ENCODE data around the gene P2RX7.

The P2RX7 gene

GRCh38 chr12:121132601-121133481 lies at the start of gene P2RX7:
TSS of gene P2RX7 (plus strand) at chr12:121132876. CDS start at chr12:121132971, 95 bp downstream.
- Histone ChIP-seq H3K27me3 (ENCODE audit: control insufficient read depth in 1 of 2, insufficient read depth in 2 of 2, low read length in 2 of 2) (no peaks in the 10 kb centered on the region), H3K27ac (ENCODE audit: low read depth, low read length) (no peak within 1 kb of the TSS), H3K4me1 (ENCODE audit: control insufficient read depth in 1 of 2, insufficient read depth in 2 of 2, low read length in 2 of 2) (peaks cover 3 to 12% of the 10 kb centered on the region in 2 donors), H3K36me3 (ENCODE audit: control insufficient read depth in 1 of 2, insufficient read depth in 2 of 2, low read length in 2 of 2) (no peaks in the 10 kb centered on the region), H3K9ac (ENCODE audit: low read depth in 1 of 2, low read length in 2 of 2) (peak within 1 kb of the TSS; percentile 36 to 52), H3K4me3 (ENCODE audit: low read depth in 1 of 2, low read length in 2 of 2) (peak within 1 kb of the TSS; percentile 64 to 65), H3K9me3 (ENCODE audit: control insufficient read depth in 1 of 2, low read length in 2 of 2) (no peaks in the 10 kb centered on the region)

GRCh38 chr12:121084229-121084628 lies 48.4 kb upstream of the P2RX7 start:
- H3K36me3 ChIP-seq (ENCODE audit: control insufficient read depth in 1 of 2, insufficient read depth in 2 of 2, low read length in 2 of 2) = no peaks in the 10 kb centered on the region

GRCh38 chr12:121085069-121085468 lies 47.6 kb upstream of the P2RX7 start:
- Histone ChIP-seq H3K4me3 (ENCODE audit: low read depth in 1 of 2, low read length in 2 of 2) (no peak overlapping the region), H3K27ac (ENCODE audit: low read depth, low read length) (no peak overlapping the region), H3K4me1 (ENCODE audit: control insufficient read depth in 1 of 2, insufficient read depth in 2 of 2, low read length in 2 of 2) (peaks cover 0 to 8% of the 10 kb centered on the region in 2 donors), H3K27me3 (ENCODE audit: control insufficient read depth in 1 of 2, insufficient read depth in 2 of 2, low read length in 2 of 2) (no peaks in the 10 kb centered on the region), H3K36me3 (ENCODE audit: control insufficient read depth in 1 of 2, insufficient read depth in 2 of 2, low read length in 2 of 2) (no peaks in the 10 kb centered on the region), H3K9ac (ENCODE audit: low read depth in 1 of 2, low read length in 2 of 2) (no peak overlapping the region), H3K9me3 (ENCODE audit: control insufficient read depth in 1 of 2, low read length in 2 of 2) (no peaks in the 10 kb centered on the region)

More at GRCh38 chr12:121084229-121084628, 48.4 kb upstream of the P2RX7 start:
- no peak overlapping the region for H3K9ac ChIP-seq (ENCODE audit: low read depth in 1 of 2, low read length in 2 of 2)
- peaks cover 0 to 8% of the 10 kb centered on the region in 2 donors for H3K4me1 ChIP-seq (ENCODE audit: control insufficient read depth in 1 of 2, insufficient read depth in 2 of 2, low read length in 2 of 2)
- H3K9me3 ChIP-seq (ENCODE audit: control insufficient read depth in 1 of 2, low read length in 2 of 2) = no peaks in the 10 kb centered on the region
- no peak overlapping the region for H3K4me3 ChIP-seq (ENCODE audit: low read depth in 1 of 2, low read length in 2 of 2)
- no peaks in the 10 kb centered on the region for H3K27me3 ChIP-seq (ENCODE audit: control insufficient read depth in 1 of 2, insufficient read depth in 2 of 2, low read length in 2 of 2)
- H3K27ac ChIP-seq (ENCODE audit: low read depth, low read length) = no peak overlapping the region

- Histone ChIP-seq H3K4me1 (ENCODE audit: control insufficient read depth in 1 of 2, insufficient read depth in 2 of 2, low read length in 2 of 2) (peaks cover 0 to 8% of the 10 kb centered on the region in 2 donors), H3K9ac (ENCODE audit: low read depth in 1 of 2, low read length in 2 of 2) (no peak overlapping the region), H3K4me3 (ENCODE audit: low read depth in 1 of 2, low read length in 2 of 2) (no peak overlapping the region), H3K27ac (ENCODE audit: low read depth, low read length) (no peak overlapping the region), H3K9me3 (ENCODE audit: control insufficient read depth in 1 of 2, low read length in 2 of 2) (no peaks in the 10 kb centered on the region), H3K27me3 (ENCODE audit: control insufficient read depth in 1 of 2, insufficient read depth in 2 of 2, low read length in 2 of 2) (no peaks in the 10 kb centered on the region), H3K36me3 (ENCODE audit: control insufficient read depth in 1 of 2, insufficient read depth in 2 of 2, low read length in 2 of 2) (no peaks in the 10 kb centered on the region)
These were observed 46.9 kb upstream of the P2RX7 start for GRCh38 chr12:121085506-121086353.

GRCh38 chr12:121086781-121087295 lies 45.8 kb upstream of the P2RX7 start:
- Histone ChIP-seq H3K9me3 (ENCODE audit: control insufficient read depth in 1 of 2, low read length in 2 of 2) (no peaks in the 10 kb centered on the region), H3K27me3 (ENCODE audit: control insufficient read depth in 1 of 2, insufficient read depth in 2 of 2, low read length in 2 of 2) (no peaks in the 10 kb centered on the region), H3K4me1 (ENCODE audit: control insufficient read depth in 1 of 2, insufficient read depth in 2 of 2, low read length in 2 of 2) (peaks cover 0 to 8% of the 10 kb centered on the region in 2 donors), H3K36me3 (ENCODE audit: control insufficient read depth in 1 of 2, insufficient read depth in 2 of 2, low read length in 2 of 2) (no peaks in the 10 kb centered on the region), H3K27ac (ENCODE audit: low read depth, low read length) (no peak overlapping the region), H3K9ac (ENCODE audit: low read depth in 1 of 2, low read length in 2 of 2) (no peak overlapping the region), H3K4me3 (ENCODE audit: low read depth in 1 of 2, low read length in 2 of 2) (no peak overlapping the region)

GRCh38 chr12:121087467-121088194 lies 45.0 kb upstream of the P2RX7 start:
- H3K4me1 ChIP-seq (ENCODE audit: control insufficient read depth in 1 of 2, insufficient read depth in 2 of 2, low read length in 2 of 2) = peaks cover 0 to 8% of the 10 kb centered on the region in 2 donors
- no peak overlapping the region for H3K4me3 ChIP-seq (ENCODE audit: low read depth in 1 of 2, low read length in 2 of 2)
- H3K9me3 ChIP-seq (ENCODE audit: control insufficient read depth in 1 of 2, low read length in 2 of 2) = no peaks in the 10 kb centered on the region
- no peak overlapping the region for H3K9ac ChIP-seq (ENCODE audit: low read depth in 1 of 2, low read length in 2 of 2)
- no peak overlapping the region for H3K27ac ChIP-seq (ENCODE audit: low read depth, low read length)
- H3K36me3 ChIP-seq (ENCODE audit: control insufficient read depth in 1 of 2, insufficient read depth in 2 of 2, low read length in 2 of 2) = no peaks in the 10 kb centered on the region
- H3K27me3 ChIP-seq (ENCODE audit: control insufficient read depth in 1 of 2, insufficient read depth in 2 of 2, low read length in 2 of 2) = no peaks in the 10 kb centered on the region

GRCh38 chr12:121088195-121088585 lies 44.5 kb upstream of the P2RX7 start:
- Histone ChIP-seq H3K4me1 (ENCODE audit: control insufficient read depth in 1 of 2, insufficient read depth in 2 of 2, low read length in 2 of 2) (peaks cover 0 to 8% of the 10 kb centered on the region in 2 donors), H3K27ac (ENCODE audit: low read depth, low read length) (no peak overlapping the region)

GRCh38 chr12:121089031-121089812 lies 43.5 kb upstream of the P2RX7 start:
- no peak overlapping the region for H3K27ac ChIP-seq (ENCODE audit: low read depth, low read length)
- H3K36me3 ChIP-seq (ENCODE audit: control insufficient read depth in 1 of 2, insufficient read depth in 2 of 2, low read length in 2 of 2) = no peaks in the 10 kb centered on the region

More at GRCh38 chr12:121088195-121088585, 44.5 kb upstream of the P2RX7 start:
- H3K27me3 ChIP-seq (ENCODE audit: control insufficient read depth in 1 of 2, insufficient read depth in 2 of 2, low read length in 2 of 2) = no peaks in the 10 kb centered on the region
- H3K4me3 ChIP-seq (ENCODE audit: low read depth in 1 of 2, low read length in 2 of 2) = no peak overlapping the region
- no peak overlapping the region for H3K9ac ChIP-seq (ENCODE audit: low read depth in 1 of 2, low read length in 2 of 2)
- no peaks in the 10 kb centered on the region for H3K9me3 ChIP-seq (ENCODE audit: control insufficient read depth in 1 of 2, low read length in 2 of 2)
- no peaks in the 10 kb centered on the region for H3K36me3 ChIP-seq (ENCODE audit: control insufficient read depth in 1 of 2, insufficient read depth in 2 of 2, low read length in 2 of 2)

GRCh38 chr12:121089813-121090430 lies 42.8 kb upstream of the P2RX7 start:
- Histone ChIP-seq H3K4me1 (ENCODE audit: control insufficient read depth in 1 of 2, insufficient read depth in 2 of 2, low read length in 2 of 2) (peaks cover 0 to 8% of the 10 kb centered on the region in 2 donors), H3K9ac (ENCODE audit: low read depth in 1 of 2, low read length in 2 of 2) (no peak overlapping the region), H3K36me3 (ENCODE audit: control insufficient read depth in 1 of 2, insufficient read depth in 2 of 2, low read length in 2 of 2) (no peaks in the 10 kb centered on the region), H3K27me3 (ENCODE audit: control insufficient read depth in 1 of 2, insufficient read depth in 2 of 2, low read length in 2 of 2) (no peaks in the 10 kb centered on the region), H3K9me3 (ENCODE audit: control insufficient read depth in 1 of 2, low read length in 2 of 2) (no peaks in the 10 kb centered on the region), H3K4me3 (ENCODE audit: low read depth in 1 of 2, low read length in 2 of 2) (no peak overlapping the region), H3K27ac (ENCODE audit: low read depth, low read length) (no peak overlapping the region)

More at GRCh38 chr12:121089031-121089812, 43.5 kb upstream of the P2RX7 start:
- Histone ChIP-seq H3K9ac (ENCODE audit: low read depth in 1 of 2, low read length in 2 of 2) (no peak overlapping the region), H3K4me3 (ENCODE audit: low read depth in 1 of 2, low read length in 2 of 2) (no peak overlapping the region), H3K9me3 (ENCODE audit: control insufficient read depth in 1 of 2, low read length in 2 of 2) (no peaks in the 10 kb centered on the region), H3K4me1 (ENCODE audit: control insufficient read depth in 1 of 2, insufficient read depth in 2 of 2, low read length in 2 of 2) (peaks cover 0 to 8% of the 10 kb centered on the region in 2 donors), H3K27me3 (ENCODE audit: control insufficient read depth in 1 of 2, insufficient read depth in 2 of 2, low read length in 2 of 2) (no peaks in the 10 kb centered on the region)
